Fibroblast of lung (primary cell): Measurements from ENCODE around the gene INTS6L. TPM values are rescaled to one million over a fixed set of nuclear protein-coding genes. Genes with fewer than 3 reads are reported as not detected.

Source experiments
- DNase-seq, 2 donors: peaks; one replicate each; pipeline versions ENCODE4 v3.0.0 to v3.0.0-alpha.2; 2010; ENCODE audit warnings: low read depth in 2 of 2
- H2AFZ ChIP-seq: 2 replicates; pipeline ENCODE4 v1.5.1; 2012; ENCODE audit warnings: low read length, control low read depth, inconsistent platforms
- H3K27ac ChIP-seq: 2 replicates; pipeline ENCODE4 v1.5.1; 2011; ENCODE audit warnings: low read length, control low read depth; ENCODE audit not compliant: insufficient read depth
- H3K27me3 ChIP-seq: 2 replicates; pipeline ENCODE4 v1.5.1; 2011; ENCODE audit warnings: mild to moderate bottlenecking, low read length; ENCODE audit not compliant: control insufficient read depth, insufficient read depth
- H3K36me3 ChIP-seq: 2 replicates; pipeline ENCODE4 v1.5.1; 2011; ENCODE audit warnings: low read length; ENCODE audit not compliant: control insufficient read depth, insufficient read depth
- H3K4me1 ChIP-seq: 2 replicates; pipeline ENCODE4 v1.5.1; 2011; ENCODE audit warnings: low read length; ENCODE audit not compliant: control insufficient read depth, insufficient read depth; ENCODE audit errors: extremely low read depth
- H3K4me2 ChIP-seq: 2 replicates; pipeline ENCODE4 v1.5.1; 2011; ENCODE audit warnings: low read length, control low read depth; ENCODE audit not compliant: insufficient read depth; ENCODE audit errors: extremely low read depth
- H3K4me3 ChIP-seq, 4 experiments: fragments of 200-600 bp in 1 of 4; sonication (generic) in 1 of 4; replicated peaks in 1 of 4; 2 replicates each; pipeline ENCODE4 v1.5.1; 2011 to 2016; ENCODE audit warnings: low read length in 4 of 4, low read depth in 3 of 4, mild to moderate bottlenecking in 3 of 4, control low read depth in 2 of 4, inconsistent platforms in 1 of 4, mixed read lengths in 1 of 4; ENCODE audit not compliant: insufficient read depth in 1 of 4; ENCODE audit errors: control extremely low read depth in 1 of 4
- H3K79me2 ChIP-seq: 2 replicates; pipeline ENCODE4 v1.5.1; 2012; ENCODE audit warnings: mild to moderate bottlenecking, low read length, inconsistent platforms; ENCODE audit not compliant: control insufficient read depth, insufficient read depth
- H3K9ac ChIP-seq: 2 replicates; pipeline ENCODE4 v1.5.1; 2011; ENCODE audit warnings: mild to moderate bottlenecking, low read length, control low read depth; ENCODE audit not compliant: insufficient read depth
- H3K9me3 ChIP-seq: 2 replicates; pipeline ENCODE4 v1.5.1; 2012; ENCODE audit warnings: low read depth, low read length; ENCODE audit not compliant: control insufficient read depth, insufficient read depth
- H4K20me1 ChIP-seq: 2 replicates; pipeline ENCODE4 v1.5.1; 2011; ENCODE audit warnings: low read length; ENCODE audit not compliant: control insufficient read depth, insufficient read depth; ENCODE audit errors: extremely low read depth
- EZH2 ChIP-seq: IDR thresholded peaks from 2 replicates; pipeline ENCODE4 v1.5.1; 2012; ENCODE audit warnings: low read length, control low read depth, mild to moderate bottlenecking; ENCODE audit errors: missing control alignments
- polyA plus RNA-seq, 2 donors: library from polyadenylated mRNA; depleted of rRNA in 1 of 2; stranded (reverse) in 1 of 2; unstranded in 1 of 2; fragments of >200 nt; gene quantifications; 2 replicates each; pipeline ENCODE4 v1.2.1, GENCODE V29; 2011 to 2012; ENCODE audit warnings: missing spikeins in 1 of 2
- total RNA-seq: library from RNA; depleted of rRNA; stranded (reverse); fragments of >200 nt; gene quantifications from 2 replicates; pipeline ENCODE4 v1.2.1, GENCODE V29; 2014
- TF ChIP-seq, protein P1 (sequence below), 2 donors: IDR thresholded peaks in 1 of 2; conservative IDR thresholded peaks in 1 of 2; 1 replicate in 1 of 2; 2 replicates in 1 of 2; pipeline ENCODE4 v1.5.1; 2011 to 2012; ENCODE audit warnings: low read length in 2 of 2, control low read depth in 1 of 2, inconsistent platforms in 1 of 2, low read depth in 1 of 2, mild to moderate bottlenecking in 1 of 2

The INTS6L gene
- total and polyA plus RNA-seq, 2 donors (not counting 1 experiment from before 2014, with no cell fraction given) = 5.1 to 5.7 TPM

GRCh38 chrX:135625995-135626394 is 105.5 kb downstream of the INTS6L start:
- Histone ChIP-seq H3K9me3 (no peaks in the 10 kb centered on the region), H3K79me2 (no peaks in the 10 kb centered on the region), H3K36me3 (no peaks in the 10 kb centered on the region), H3K4me3 (no peak overlapping the region), H3K9ac (no peak overlapping the region), H4K20me1 (no peaks in the 10 kb centered on the region), H3K27me3 (no peaks in the 10 kb centered on the region), H3K4me1 (no peaks in the 10 kb centered on the region), H2AFZ (no peak overlapping the region), H3K27ac (no peak overlapping the region), H3K4me2 (no peak overlapping the region)
- TF ChIP-seq EZH2 = no peak
- TF ChIP-seq, protein P1, sequence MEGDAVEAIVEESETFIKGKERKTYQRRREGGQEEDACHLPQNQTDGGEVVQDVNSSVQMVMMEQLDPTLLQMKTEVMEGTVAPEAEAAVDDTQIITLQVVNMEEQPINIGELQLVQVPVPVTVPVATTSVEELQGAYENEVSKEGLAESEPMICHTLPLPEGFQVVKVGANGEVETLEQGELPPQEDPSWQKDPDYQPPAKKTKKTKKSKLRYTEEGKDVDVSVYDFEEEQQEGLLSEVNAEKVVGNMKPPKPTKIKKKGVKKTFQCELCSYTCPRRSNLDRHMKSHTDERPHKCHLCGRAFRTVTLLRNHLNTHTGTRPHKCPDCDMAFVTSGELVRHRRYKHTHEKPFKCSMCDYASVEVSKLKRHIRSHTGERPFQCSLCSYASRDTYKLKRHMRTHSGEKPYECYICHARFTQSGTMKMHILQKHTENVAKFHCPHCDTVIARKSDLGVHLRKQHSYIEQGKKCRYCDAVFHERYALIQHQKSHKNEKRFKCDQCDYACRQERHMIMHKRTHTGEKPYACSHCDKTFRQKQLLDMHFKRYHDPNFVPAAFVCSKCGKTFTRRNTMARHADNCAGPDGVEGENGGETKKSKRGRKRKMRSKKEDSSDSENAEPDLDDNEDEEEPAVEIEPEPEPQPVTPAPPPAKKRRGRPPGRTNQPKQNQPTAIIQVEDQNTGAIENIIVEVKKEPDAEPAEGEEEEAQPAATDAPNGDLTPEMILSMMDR (conservative IDR thresholded peaks at IDR 0.05 in 1 of 2, IDR thresholded peaks at IDR 0.05 in 1 of 2; ENCODE audit: low read depth in 1 of 2, low read length in 2 of 2) = no peak
- DNase-seq = no peak

GRCh38 chrX:135629342-135629741 is 108.9 kb downstream of the INTS6L start:
- no peak overlapping the region for H3K9ac ChIP-seq
- no peaks in the 10 kb centered on the region for H3K4me1 ChIP-seq
- no peaks in the 10 kb centered on the region for H3K36me3 ChIP-seq
- H4K20me1 ChIP-seq = no peaks in the 10 kb centered on the region
- no peak overlapping the region for H3K4me2 ChIP-seq
- H3K79me2 ChIP-seq = no peaks in the 10 kb centered on the region
- no peak for DNase-seq
- no peak overlapping the region for H2AFZ ChIP-seq
- TF ChIP-seq, protein P1 (conservative IDR thresholded peaks at IDR 0.05 in 1 of 2, IDR thresholded peaks at IDR 0.05 in 1 of 2; ENCODE audit: low read depth in 1 of 2, low read length in 2 of 2) = no peak
- no peak for TF ChIP-seq EZH2
- no peaks in the 10 kb centered on the region for H3K27me3 ChIP-seq
- H3K27ac ChIP-seq = no peak overlapping the region
- no peak overlapping the region for H3K4me3 ChIP-seq
- H3K9me3 ChIP-seq = no peaks in the 10 kb centered on the region

Other genes starting within 250 kb of the INTS6L start
- gene ETDC, start 211.2 kb upstream of the INTS6L start, total RNA-seq = not detected in 2 replicates
- gene ETDC, start 211.2 kb upstream of the INTS6L start, polyA plus RNA-seq = not detected in 2 replicates
- gene ZNF75D, start 176.6 kb upstream of the INTS6L start, total RNA-seq = 6.4 and 9.9 TPM in 2 replicates
- gene ZNF75D, start 176.6 kb upstream of the INTS6L start, polyA plus RNA-seq = 4.7 and 6.8 TPM in 2 replicates
- gene ZNF449, start 175.9 kb upstream of the INTS6L start, total RNA-seq = 6.4 and 8.4 TPM in 2 replicates
- 4.3 and 9.7 TPM in 2 replicates for gene ZNF449, start 175.9 kb upstream of the INTS6L start, polyA plus RNA-seq
- gene SMIM10L2A, start 98.7 kb upstream of the INTS6L start, total RNA-seq = 0.51 and 0.66 TPM in 2 replicates
- gene SMIM10L2A, start 98.7 kb upstream of the INTS6L start, polyA plus RNA-seq = 0.01 and 0.02 TPM in 2 replicates
- not detected in 2 replicates for gene CT45A1, start 193.0 kb downstream of the INTS6L start, total RNA-seq
- gene CT45A1, start 193.0 kb downstream of the INTS6L start, polyA plus RNA-seq = not detected in 2 replicates
- not detected in 2 replicates for gene CT45A3, start 247.5 kb downstream of the INTS6L start, total RNA-seq
- gene CT45A3, start 247.5 kb downstream of the INTS6L start, polyA plus RNA-seq = not detected in 2 replicates